Fibroblast of lung (primary cell): ENCODE data around the gene CHI3L1. TPM values are rescaled to one million over a fixed set of nuclear protein-coding genes. Genes with fewer than 3 reads are reported as not detected.

Experiments
- DNase-seq, 2 donors: peaks; one replicate each; pipeline versions ENCODE4 v3.0.0 to v3.0.0-alpha.2; 2010; ENCODE audit warnings: low read depth in 2 of 2
- H2AFZ ChIP-seq: 2 replicates; pipeline ENCODE4 v1.5.1; 2012; ENCODE audit warnings: low read length, control low read depth, inconsistent platforms
- H3K27ac ChIP-seq: 2 replicates; pipeline ENCODE4 v1.5.1; 2011; ENCODE audit warnings: low read length, control low read depth; ENCODE audit not compliant: insufficient read depth
- H3K27me3 ChIP-seq: 2 replicates; pipeline ENCODE4 v1.5.1; 2011; ENCODE audit warnings: mild to moderate bottlenecking, low read length; ENCODE audit not compliant: control insufficient read depth, insufficient read depth
- H3K36me3 ChIP-seq: 2 replicates; pipeline ENCODE4 v1.5.1; 2011; ENCODE audit warnings: low read length; ENCODE audit not compliant: control insufficient read depth, insufficient read depth
- H3K4me1 ChIP-seq: 2 replicates; pipeline ENCODE4 v1.5.1; 2011; ENCODE audit warnings: low read length; ENCODE audit not compliant: control insufficient read depth, insufficient read depth; ENCODE audit errors: extremely low read depth
- H3K4me2 ChIP-seq: 2 replicates; pipeline ENCODE4 v1.5.1; 2011; ENCODE audit warnings: low read length, control low read depth; ENCODE audit not compliant: insufficient read depth; ENCODE audit errors: extremely low read depth
- H3K4me3 ChIP-seq, 4 experiments: fragments of 200-600 bp in 1 of 4; sonication (generic) in 1 of 4; replicated peaks in 1 of 4; 2 replicates each; pipeline ENCODE4 v1.5.1; 2011 to 2016; ENCODE audit warnings: low read length in 4 of 4, low read depth in 3 of 4, mild to moderate bottlenecking in 3 of 4, control low read depth in 2 of 4, inconsistent platforms in 1 of 4, mixed read lengths in 1 of 4; ENCODE audit not compliant: insufficient read depth in 1 of 4; ENCODE audit errors: control extremely low read depth in 1 of 4
- H3K79me2 ChIP-seq: 2 replicates; pipeline ENCODE4 v1.5.1; 2012; ENCODE audit warnings: mild to moderate bottlenecking, low read length, inconsistent platforms; ENCODE audit not compliant: control insufficient read depth, insufficient read depth
- H3K9ac ChIP-seq: 2 replicates; pipeline ENCODE4 v1.5.1; 2011; ENCODE audit warnings: mild to moderate bottlenecking, low read length, control low read depth; ENCODE audit not compliant: insufficient read depth
- H3K9me3 ChIP-seq: 2 replicates; pipeline ENCODE4 v1.5.1; 2012; ENCODE audit warnings: low read depth, low read length; ENCODE audit not compliant: control insufficient read depth, insufficient read depth
- H4K20me1 ChIP-seq: 2 replicates; pipeline ENCODE4 v1.5.1; 2011; ENCODE audit warnings: low read length; ENCODE audit not compliant: control insufficient read depth, insufficient read depth; ENCODE audit errors: extremely low read depth
- CTCF ChIP-seq, 2 donors: IDR thresholded peaks in 1 of 2; conservative IDR thresholded peaks in 1 of 2; 1 replicate in 1 of 2; 2 replicates in 1 of 2; pipeline ENCODE4 v1.5.1; 2011 to 2012; ENCODE audit warnings: low read length in 2 of 2, control low read depth in 1 of 2, inconsistent platforms in 1 of 2, low read depth in 1 of 2, mild to moderate bottlenecking in 1 of 2
- EZH2 ChIP-seq: IDR thresholded peaks from 2 replicates; pipeline ENCODE4 v1.5.1; 2012; ENCODE audit warnings: low read length, control low read depth, mild to moderate bottlenecking; ENCODE audit errors: missing control alignments
- polyA plus RNA-seq, 2 donors: library from polyadenylated mRNA; depleted of rRNA in 1 of 2; stranded (reverse) in 1 of 2; unstranded in 1 of 2; fragments of >200 nt; gene quantifications; 2 replicates each; pipeline ENCODE4 v1.2.1, GENCODE V29; 2011 to 2012; ENCODE audit warnings: missing spikeins in 1 of 2
- total RNA-seq: library from RNA; depleted of rRNA; stranded (reverse); fragments of >200 nt; gene quantifications from 2 replicates; pipeline ENCODE4 v1.2.1, GENCODE V29; 2014

Gene CHI3L1
- total and polyA plus RNA-seq, 2 donors (not counting 1 experiment from before 2014, with no cell fraction given): 3.0 to 42.8 TPM

- Histone ChIP-seq H3K9ac (no peak overlapping the region), H3K9me3 (no peaks in the 10 kb centered on the region), H3K4me2 (no peak overlapping the region), H4K20me1 (no peaks in the 10 kb centered on the region), H3K36me3 (no peaks in the 10 kb centered on the region), H3K27ac (peak overlapping the region; percentile 33), H3K79me2 (no peaks in the 10 kb centered on the region), H2AFZ (no peak overlapping the region), H3K27me3 (no peaks in the 10 kb centered on the region), H3K4me3 (no peak overlapping the region), H3K4me1 (peaks cover 25% of the 10 kb centered on the region)
- TF ChIP-seq EZH2 (no peak), CTCF (conservative IDR thresholded peaks at IDR 0.05 in 1 of 2, IDR thresholded peaks at IDR 0.05 in 1 of 2; ENCODE audit: low read depth in 1 of 2, low read length in 2 of 2) (no peak)
- DNase-seq: peak in 1 of 2 donors; percentile 38
Measured at GRCh38 chr1:203178083-203178482, 8.4 kb downstream of the CHI3L1 start.

- Histone ChIP-seq H3K27ac (peak overlapping the region; percentile 33), H3K4me1 (peaks cover 25% of the 10 kb centered on the region), H2AFZ (no peak overlapping the region), H4K20me1 (no peaks in the 10 kb centered on the region), H3K4me3 (no peak overlapping the region), H3K79me2 (no peaks in the 10 kb centered on the region), H3K4me2 (no peak overlapping the region), H3K9ac (no peak overlapping the region), H3K9me3 (no peaks in the 10 kb centered on the region), H3K36me3 (no peaks in the 10 kb centered on the region), H3K27me3 (no peaks in the 10 kb centered on the region)
- DNase-seq: peak in 1 of 2 donors; percentile 47
- no peak for TF ChIP-seq EZH2
- TF ChIP-seq CTCF (conservative IDR thresholded peaks at IDR 0.05 in 1 of 2, IDR thresholded peaks at IDR 0.05 in 1 of 2; ENCODE audit: low read depth in 1 of 2, low read length in 2 of 2): no peak
Measured at GRCh38 chr1:203177470-203178039, 8.9 kb downstream of the CHI3L1 start.

GRCh38 chr1:203177036-203177405 lies 9.5 kb downstream of the CHI3L1 start:
- H2AFZ ChIP-seq: no peak overlapping the region
- H3K27me3 ChIP-seq: no peaks in the 10 kb centered on the region
- H4K20me1 ChIP-seq: no peaks in the 10 kb centered on the region
- H3K79me2 ChIP-seq: no peaks in the 10 kb centered on the region
- H3K4me2 ChIP-seq: no peak overlapping the region
- no peak for TF ChIP-seq EZH2
- no peak for TF ChIP-seq CTCF (conservative IDR thresholded peaks at IDR 0.05 in 1 of 2, IDR thresholded peaks at IDR 0.05 in 1 of 2; ENCODE audit: low read depth in 1 of 2, low read length in 2 of 2)
- H3K4me1 ChIP-seq: peaks cover 25% of the 10 kb centered on the region
- no peaks in the 10 kb centered on the region for H3K9me3 ChIP-seq
- no peak overlapping the region for H3K27ac ChIP-seq
- no peak for DNase-seq
- H3K4me3 ChIP-seq: no peak overlapping the region
- no peak overlapping the region for H3K9ac ChIP-seq
- H3K36me3 ChIP-seq: no peaks in the 10 kb centered on the region
